T-helper 1 cell treated with Interleukin-12 subunit alpha and Interleukin-12 subunit beta and Interleukin-4 antibody, amounts not matched to agents 30 ng/mL and 1 ng/mL, for 36 hours (primary cell): Measurements from ENCODE around the gene HIF3A. TPM values are rescaled to one million over a fixed set of nuclear protein-coding genes. Genes with fewer than 3 reads are reported as not detected.
"Not testable (repeated sequence)": the region's sequence is repeated elsewhere in the genome, so short reads cannot be mapped to it uniquely, and the experiment has no call there.

Experiments
- intact Hi-C: fragments of 100-400 bp; cut with micrococcal nuclease; formaldehyde crosslinking; loops from one replicate; pipeline ENCODE4 v1.15.1; 2024
- total RNA-seq: library from RNA; stranded (reverse); gene quantifications from 2 replicates; pipeline ENCODE4 v1.2.3, GENCODE V29; 2022

HIF3A gene
- total RNA-seq, result not detected in 2 replicates

DNA sequence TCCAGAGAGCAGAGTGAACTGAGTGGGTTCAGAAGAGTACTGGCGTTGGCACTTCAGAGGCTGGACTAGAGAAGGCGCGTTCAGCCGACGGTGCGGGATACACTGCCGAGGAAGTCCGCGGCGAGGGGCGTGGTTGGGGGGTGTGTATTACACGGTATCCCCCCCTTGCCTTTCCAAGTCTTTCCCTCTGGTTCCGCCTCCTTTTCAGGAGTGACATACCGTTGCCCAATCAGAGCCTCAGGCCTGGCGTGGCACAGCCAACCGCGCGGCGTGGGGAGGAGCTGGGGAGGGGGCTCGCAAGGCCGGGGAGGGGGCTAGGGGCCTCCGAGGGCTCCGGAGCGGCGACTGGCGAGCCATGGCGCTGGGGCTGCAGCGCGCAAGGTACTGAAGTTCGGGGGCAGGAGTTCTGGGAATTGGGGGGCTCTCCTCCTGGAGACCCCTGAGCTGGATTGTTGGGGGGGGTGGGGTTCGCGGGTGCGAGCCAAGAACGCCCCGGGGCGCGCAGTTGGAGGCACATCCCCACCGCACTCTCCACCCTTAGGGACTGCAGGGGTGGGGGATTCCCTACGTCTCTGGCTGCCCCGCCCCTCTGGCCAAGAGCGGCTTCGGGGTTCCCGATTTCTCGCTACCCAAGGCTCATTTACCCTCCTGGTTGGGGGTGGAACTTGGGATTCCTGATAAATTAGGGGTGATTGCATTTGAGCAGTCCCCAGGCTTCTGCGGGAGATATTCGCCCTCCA, at the start of gene HIF3A:
Gene HIF3A, plus strand, starts transcription at position 321 of the 740 bp plus-strand sequence. Its CDS starts 35 bp downstream, at position 356.
- intact Hi-C loops, result no loop called here

DNA sequence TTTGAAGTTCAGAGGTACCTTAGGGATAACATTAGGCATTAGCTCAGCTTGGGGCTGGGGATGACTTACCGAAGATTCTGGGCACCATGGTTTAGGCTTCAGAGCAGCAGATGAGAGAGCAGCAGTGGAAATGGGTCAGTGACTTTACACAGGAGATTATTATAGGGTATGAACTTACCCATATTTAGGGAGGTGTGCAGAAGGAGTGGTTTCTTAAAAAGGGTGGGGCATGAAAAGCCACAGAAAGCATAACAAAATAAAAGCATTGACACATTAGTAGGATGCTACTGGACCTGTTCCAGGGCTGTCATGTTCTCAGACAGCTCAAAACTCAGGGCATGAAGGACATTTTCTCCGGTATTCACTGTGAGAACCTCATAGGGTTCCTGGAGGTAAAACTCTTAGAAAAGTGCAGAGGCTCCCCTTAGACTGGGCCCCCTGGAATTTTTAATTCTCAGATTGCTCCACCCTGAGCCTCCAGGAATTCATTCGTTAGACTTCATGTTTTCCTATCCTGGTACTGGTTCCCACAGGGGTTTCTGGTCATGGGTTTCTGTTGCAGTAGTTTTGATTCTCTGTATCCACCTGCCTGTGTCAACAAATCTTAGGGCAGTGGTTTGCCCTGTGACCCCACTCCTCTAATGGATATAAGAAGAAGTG, 46.6 kb upstream of the HIF3A start:
- intact Hi-C loops, result no loop called here

DNA sequence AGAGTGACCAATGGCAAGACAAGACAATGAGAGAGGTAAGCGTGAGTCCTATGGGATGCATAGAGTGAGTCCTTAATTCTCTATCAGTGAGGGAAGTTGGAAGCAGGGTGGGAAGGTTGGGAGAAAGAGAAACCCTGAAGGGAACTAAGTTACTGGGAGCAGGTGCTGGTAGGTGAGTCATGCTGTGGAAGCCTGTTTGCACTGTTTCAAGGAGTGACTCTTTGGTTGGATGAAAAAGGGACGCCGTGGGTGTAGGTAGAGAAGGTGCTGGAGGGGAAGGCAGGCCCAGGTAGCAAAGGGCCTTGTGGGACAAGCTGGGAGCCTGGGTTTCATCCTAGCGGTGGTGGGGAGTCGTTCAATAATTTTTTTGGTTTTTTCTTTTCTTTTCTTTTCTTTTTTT, 45.4 kb upstream of the HIF3A start:
- intact Hi-C loops, result no loop called here

DNA sequence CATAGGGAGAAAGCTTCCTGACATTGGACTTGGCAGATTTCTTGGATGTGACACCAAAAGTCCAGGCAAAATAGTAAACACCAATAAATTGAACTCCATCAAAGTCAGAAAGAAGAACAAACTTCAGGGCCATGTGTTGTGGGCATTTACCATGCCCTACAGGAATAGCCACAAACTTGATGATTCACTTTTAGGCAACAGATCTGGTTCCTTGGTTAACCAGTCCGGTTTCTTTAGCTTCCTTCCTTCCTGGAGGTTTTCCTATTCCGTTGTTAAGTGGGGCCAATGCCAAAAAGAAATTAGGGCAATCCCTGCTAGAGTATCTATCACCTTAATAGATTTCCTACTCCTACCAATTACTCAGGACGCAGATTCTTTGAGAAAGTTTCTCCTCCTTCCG, 42.1 kb upstream of the HIF3A start:
- intact Hi-C loops, result no loop called here

DNA sequence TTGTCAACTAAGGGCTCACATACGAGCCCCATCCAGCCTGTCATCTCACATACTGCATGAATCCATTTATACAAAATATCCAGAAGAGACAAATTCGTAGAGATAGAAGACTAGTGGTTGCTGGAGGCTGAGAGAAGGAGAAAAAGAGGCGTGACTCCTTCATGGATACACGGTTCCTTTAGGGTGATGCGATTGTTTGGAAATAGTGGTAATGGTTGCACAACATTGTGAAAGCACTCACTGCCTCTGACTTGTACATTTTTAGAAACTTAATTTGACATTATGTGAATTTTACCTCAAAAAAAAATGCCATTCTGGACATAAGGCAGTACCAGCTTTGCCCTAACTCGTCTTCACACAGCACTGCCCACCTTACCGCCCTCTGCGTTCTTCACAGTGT, 40.0 kb upstream of the HIF3A start:
- intact Hi-C loops, result no loop called here

DNA sequence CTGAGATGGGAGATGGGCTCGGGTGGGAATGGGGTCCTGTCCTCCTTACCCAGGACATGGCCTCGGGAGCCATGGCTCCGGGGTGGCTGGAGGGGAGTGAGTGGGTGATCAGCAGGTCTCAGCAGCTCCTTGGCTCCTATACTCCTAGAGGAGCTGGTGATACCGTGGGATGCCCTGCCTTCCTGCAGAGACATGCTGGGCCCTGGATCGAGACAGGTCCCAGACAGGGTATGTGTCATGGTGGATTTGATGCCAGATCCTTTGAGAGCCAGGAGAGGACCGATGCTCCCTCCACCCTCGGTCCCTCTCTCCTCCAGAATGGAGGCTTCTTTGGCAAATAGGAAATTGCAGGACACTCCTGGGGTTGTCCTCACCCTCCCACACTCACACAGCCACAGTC, 35.3 kb upstream of the HIF3A start:
- intact Hi-C loops, result loop anchor here (10.0 kb wide), 3 partner anchors 337 to 487 kb away; partner anchors contain the start of gene RSPH6A

DNA sequence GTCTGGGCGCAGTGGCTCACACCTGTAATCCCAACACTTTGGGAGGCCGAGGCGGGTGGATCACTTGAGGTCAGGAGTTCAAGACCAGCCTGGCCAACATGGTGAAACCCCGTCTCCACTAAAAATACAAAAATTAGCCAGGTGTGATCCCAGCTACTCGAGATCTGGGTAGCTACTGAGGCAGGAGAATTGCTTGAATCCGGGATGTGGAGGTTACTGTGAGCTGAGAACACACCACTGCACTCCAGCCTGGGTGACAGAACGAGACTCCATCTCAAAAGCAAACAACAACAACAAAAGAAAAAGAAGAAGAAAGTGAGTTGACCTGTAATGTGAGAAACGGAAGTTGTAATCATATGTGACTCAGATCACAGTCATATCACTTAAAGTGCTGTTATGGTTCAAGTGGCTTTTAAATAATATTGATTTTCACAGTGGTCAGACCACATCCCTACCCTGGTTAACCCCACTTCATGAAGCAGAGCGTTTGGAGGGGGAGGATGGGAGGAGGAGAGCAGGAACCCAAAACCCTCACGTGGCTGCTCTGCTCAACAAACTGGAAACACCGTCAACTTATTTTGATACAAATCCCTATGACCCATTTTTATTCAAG, 34.1 kb upstream of the HIF3A start:
- intact Hi-C loops, result loop anchor here (10.0 kb wide), 3 partner anchors 338 to 488 kb away; partner anchors contain the start of gene RSPH6A

DNA sequence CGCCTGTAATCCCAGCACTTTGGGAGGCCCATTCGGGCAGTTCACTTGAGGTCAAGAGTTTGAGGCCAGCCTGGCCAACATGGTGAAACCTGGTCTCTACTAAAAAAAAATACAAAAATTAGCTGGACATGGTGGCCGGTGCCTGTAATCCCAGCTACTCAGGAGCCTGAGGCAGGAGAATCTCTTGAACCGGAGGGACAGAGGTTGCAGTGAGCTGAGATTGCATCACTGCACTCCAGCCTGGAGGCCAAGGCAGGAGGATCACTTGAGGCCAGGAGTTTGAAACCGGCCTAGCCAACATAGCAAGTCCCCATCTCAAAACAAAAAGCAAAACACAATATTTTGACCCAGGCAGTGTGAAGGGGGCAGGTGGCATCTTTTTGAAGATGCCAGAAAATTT, 32.0 kb upstream of the HIF3A start:
- intact Hi-C loops, result loop anchor here (1.0 to 10.0 kb wide), 8 partner anchors 76 to 490 kb away; partner anchors contain the start of gene RSPH6A

DNA sequence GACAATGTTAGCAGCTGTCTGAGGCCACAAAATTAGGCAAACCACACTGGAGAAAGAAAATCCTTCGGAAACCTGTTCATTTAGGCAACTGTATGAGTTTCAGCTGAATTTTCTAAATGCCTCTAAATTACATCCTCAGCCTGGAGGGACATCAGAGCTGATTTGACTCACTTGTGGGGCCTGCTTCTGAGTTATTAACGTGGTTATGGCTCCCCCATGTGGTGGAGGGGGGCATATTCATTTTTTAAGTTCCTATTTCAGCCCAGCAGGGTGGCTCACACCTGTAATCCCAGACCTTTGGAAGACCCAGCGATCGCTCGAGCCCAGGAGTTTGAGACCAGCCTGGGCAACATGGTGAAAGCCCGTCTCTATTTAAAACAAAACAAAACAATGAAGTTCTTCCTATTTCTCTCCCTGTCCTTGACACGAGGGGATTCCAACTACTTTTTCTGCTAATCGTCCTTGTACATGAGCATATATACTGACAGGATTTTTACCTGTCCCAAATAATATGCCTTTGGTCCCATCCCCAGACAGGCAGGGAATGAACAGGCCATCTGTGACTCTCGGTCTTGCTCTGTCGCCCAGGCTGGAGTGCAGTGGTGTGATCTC, 31.5 kb upstream of the HIF3A start:
- intact Hi-C loops, result loop anchor here (1.0 to 10.0 kb wide), 8 partner anchors 76 to 491 kb away; partner anchors contain the start of gene RSPH6A

DNA sequence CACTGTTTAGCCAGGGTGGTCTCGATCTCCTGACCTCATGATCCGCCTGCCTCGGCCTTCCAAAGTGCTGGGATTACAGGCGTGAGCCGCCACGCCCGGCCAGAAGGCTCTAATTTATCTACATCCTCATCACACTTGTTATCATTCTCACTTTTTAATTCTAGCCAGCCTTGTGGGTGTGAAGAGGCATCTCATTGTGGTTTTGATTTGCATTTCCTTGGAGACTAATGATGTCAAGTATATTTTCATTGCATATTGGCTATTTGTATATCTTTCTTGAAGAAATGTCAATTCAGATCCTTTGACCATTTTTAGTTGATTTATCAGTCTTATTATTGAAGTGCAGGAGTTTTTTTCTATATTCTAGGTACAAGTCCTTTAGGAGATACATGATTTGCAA, 27.7 kb upstream of the HIF3A start:
- intact Hi-C loops, result loop anchor here (5.0 to 10.0 kb wide), 4 partner anchors 218 to 494 kb away; partner anchors contain the start of gene RSPH6A

DNA sequence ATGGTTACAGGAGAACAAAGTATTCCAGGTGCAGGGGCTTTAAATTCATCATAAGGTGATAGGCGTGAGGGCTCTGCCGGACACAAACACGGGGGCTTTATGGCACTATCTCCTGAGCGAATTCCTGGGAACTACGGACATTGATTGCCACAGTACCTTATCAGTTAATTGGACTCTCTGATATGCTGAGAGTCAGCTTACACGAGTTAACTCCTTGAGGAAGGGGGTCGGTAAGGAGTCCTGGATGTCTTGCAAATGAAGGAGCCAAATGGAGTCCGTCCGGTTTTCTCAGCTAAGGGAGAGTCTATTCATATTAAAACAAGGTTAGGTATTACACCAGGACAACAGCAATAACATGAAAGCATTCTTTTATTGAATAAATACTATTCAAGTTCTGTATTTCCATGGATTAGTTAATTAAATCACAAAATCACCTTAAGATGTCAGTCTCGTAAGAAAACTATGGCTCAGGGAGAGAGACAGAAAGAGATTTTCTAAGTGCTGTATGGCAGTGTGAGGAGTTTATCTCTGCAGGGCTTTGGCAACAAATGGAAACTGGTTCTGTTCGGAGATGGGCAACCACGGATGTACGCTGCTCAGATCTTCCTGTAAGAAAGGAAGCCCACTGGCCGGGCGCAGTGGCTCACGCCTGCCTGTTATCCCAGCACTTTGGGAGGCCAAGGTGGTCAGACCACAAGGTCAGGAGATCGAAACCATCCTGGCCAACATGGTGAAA, 26.2 kb upstream of the HIF3A start:
- intact Hi-C loops, result no loop called here

DNA sequence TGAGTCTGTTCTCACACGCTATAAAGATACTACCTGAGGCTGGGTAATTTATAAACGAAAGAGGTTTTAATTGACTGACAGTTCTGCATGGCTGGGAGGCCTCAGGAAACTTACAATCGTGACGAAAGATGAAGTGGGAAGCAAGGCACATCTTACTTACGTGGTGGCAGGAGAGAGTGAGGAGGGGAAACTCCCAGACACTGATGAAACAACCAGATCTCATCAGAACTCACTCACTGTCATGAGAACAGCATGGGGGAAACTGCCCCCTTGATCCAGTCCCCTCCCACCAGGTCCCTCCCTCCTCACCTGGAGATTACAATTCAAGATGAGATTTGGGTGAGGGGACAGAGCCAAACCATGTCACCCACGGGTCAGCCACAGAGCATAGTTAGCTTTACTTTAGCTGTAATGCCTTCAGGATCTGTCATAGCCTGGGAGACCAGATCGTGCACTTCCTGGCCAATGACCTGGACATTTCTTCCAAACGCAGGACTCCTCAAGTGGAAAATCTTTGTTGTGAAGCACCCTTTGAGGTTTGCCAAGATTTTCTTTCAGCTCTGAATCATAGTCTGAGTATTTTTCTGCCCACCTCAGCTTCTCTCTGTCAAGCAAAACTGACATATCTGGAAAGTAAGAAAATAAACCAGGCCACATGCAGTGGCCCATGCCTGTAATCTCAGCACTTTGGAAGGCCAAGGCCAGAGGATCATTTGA, 25.2 kb upstream of the HIF3A start:
- intact Hi-C loops, result no loop called here

DNA sequence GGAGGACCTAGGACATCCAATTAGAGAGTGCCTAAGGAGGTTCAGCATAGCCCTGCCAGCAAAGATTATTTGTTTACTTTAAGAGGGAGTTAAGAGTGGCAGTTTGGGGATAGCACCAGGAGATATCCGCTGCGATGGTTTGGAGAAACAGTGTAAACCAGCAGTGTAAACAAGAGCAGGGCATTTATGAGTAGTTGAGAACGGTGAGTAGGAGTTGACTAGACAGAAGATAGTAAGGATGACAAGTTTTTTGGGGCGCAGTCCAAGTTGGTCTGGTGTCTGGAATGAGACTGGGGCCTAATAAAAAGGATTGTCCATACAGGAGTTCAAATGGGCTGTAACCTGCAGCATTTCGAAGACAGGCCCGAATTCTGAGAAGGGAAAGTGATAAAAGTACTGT, 22.9 kb upstream of the HIF3A start:
- intact Hi-C loops, result not testable (repeated sequence)

DNA sequence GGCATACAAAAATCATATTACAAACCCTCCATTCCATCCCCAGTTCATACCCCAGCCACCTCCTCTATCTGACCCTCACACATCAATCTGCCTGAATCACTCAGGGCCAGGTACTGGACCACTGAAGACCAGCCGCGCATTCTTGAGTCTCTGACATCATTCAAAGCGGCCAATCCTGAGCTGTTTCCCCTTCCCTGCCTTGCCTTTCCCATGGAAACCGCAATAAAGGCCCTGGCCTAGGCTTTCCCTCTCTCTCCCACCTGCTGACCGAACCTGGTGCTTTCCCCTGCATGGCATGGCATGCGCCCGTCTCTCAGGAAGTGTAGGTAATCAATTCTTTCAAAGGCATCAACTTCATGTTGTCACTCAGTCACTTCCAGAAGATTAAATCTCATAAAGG, 17.7 kb upstream of the HIF3A start:
- intact Hi-C loops, result no loop called here

DNA sequence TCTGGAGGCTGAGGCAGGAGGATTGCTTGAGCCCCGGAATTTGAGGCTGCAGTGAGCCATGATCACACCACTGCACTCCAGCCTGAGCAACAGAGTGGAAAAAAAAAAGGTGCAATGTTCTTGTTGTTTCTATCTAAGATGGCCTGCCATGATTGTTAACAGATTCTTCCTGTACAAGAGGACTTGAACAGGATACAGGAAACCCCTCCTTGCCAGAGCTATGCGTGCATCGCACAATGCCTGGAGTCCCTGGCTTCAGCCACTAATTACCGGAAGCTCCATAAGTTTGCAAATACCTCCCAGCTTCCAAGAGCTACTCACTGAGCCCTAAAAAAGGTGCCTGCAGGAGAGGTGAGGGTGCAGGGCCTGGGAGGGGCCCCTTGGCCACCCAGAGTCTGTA, 13.1 kb upstream of the HIF3A start:
- intact Hi-C loops, result no loop called here

DNA sequence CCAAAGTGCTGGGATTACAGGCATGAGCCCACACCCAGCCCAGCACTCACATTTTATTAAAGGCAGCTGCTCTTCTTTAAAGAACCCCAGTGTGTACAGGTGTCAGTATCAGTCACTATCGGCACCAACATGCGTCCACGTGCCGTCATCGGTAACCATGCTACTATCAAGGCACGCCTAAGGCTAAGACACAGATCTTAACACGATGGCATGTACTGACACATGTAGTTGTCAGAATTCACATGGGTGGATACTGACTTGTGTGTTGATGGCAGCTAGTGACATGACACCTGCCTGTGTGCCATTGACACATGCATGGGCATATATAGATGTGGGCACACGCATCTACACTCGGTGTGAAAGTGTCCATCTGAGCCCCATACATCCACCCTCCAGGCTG, 12.2 kb upstream of the HIF3A start:
- intact Hi-C loops, result no loop called here

DNA sequence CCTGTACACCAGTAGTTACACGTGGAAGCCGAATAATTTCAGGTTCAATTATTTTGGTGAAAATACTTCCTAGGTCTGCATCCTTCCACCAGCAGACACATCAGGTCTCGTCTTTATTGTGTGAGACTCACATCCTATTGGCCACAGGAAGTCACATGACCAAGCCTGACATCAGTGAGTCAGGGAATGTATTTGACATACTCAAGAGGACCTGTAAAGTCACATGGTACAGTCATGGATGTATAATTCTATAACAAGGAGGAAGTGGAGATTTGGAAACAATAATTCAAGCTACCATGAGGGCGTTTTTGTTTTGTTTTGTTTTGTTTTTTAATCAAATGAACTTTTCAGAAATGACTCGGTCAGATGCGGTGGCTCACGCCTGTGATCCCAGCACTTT, 9.3 kb upstream of the HIF3A start:
- intact Hi-C loops, result no loop called here

DNA sequence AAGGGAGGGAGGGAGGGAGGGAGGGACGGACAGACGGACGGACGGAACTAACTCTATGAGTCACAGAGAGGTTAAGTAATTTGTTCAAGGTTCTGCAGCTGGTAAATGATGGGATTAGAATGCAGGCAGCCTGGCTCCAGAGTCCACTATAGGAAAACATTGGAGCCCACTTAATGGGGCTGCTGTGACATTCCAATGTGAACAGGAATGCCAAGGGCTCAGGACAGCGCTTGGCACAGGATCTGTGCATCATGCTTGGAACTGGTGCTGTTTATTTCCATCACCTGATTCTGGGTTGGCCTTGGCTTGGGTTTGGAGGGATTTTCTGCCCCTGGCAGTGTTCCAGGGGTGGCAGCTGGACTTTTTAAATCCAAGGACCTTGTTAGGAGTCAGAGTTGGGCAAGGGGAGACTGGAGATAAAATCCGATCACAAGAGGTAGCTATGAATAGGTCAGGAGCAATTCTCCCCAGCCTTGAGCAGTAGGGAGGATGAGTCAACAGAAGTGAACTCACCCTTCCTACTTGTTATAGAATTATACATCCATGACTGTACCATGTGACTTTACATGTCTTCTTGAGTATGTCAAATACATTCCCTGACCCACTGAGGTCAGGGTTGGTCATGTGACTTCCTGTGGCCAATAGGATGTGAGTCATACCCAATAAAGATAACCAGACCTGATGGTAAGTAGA, 7.8 kb upstream of the HIF3A start:
- intact Hi-C loops, result no loop called here

DNA sequence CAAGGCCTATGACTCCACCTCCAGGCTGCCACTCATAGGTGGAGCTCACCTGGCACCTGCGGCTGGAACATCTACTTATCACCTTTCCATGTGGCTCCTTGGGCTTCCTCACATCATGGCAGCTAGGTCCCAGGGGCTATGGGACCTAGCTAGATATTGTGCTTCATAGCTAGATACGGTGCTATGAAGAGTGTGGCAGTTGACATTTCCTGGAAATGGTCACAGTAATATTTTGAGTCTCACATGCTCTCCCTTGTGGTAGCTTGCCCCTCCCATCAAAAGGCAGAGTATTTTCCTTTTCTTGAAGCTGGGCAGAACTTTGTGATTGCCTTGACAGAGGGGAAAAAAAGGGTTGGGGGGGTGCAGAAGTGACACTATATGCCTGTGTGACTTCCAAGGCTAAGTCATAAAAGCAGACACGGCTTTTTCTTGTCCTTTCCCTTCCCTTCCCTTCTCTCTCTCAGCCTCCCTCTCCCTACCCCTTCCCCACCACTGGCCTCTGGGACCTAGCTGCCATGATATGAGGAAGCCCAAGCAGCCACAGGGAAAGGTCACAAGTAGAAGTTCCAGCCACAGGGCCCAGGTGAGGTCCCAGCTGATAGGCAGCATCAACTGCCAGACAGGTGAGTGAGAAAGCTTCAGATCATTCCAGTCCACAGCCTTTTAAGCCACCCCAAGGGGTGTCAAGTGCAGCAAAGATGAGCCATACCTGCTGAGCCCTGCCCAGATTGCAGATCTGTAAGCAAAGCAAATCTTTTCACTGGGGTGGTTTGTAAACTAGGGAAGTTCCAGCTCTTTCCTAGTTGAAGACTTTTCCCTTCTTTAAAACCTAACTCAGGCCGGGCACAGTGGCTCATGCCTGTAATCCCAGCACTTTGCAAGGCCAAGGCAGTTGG, 6.9 kb upstream of the HIF3A start:
- intact Hi-C loops, result no loop called here
